ENCODE results near the gene THBS2.

GRCh38 chr6:169283924-169284323, 30.3 kb upstream of the THBS2 start:
- TF ChIP-seq CTCF (IDR thresholded peaks at IDR 0.05) (no peak), POLR2A (IDR thresholded peaks at IDR 0.05) (no peak)
